Stimulated activated CD8-positive, alpha-beta memory T cell treated with anti-CD3 and anti-CD28 coated beads, Interleukin-12 subunit alpha, Interleukin-12 subunit beta, amount 100 ng/mL, for 24 hours (primary cell): ENCODE results near the gene HOXB3.

Experiments
- DNase-seq: peaks from one replicate; pipeline ENCODE4 v3.0.0-alpha.2; 2020; ENCODE audit errors: extremely low read depth

Gene HOXB3

GRCh38 chr17:48625495-48626244 is 35.6 kb upstream of the HOXB3 start:
- DNase-seq = no peak

- DNase-seq = no peak
Measured at GRCh38 chr17:48624544-48625494, 34.8 kb upstream of the HOXB3 start.

GRCh38 chr17:48624118-48624517 is 34.1 kb upstream of the HOXB3 start:
- DNase-seq = no peak

GRCh38 chr17:48623583-48623982 is 33.5 kb upstream of the HOXB3 start:
- DNase-seq = no peak

GRCh38 chr17:48622857-48623256 is 32.8 kb upstream of the HOXB3 start:
- no peak for DNase-seq

GRCh38 chr17:48621410-48622392 is 31.7 kb upstream of the HOXB3 start:
- DNase-seq = no peak

GRCh38 chr17:48620461-48621139 is 30.6 kb upstream of the HOXB3 start:
- no peak for DNase-seq

GRCh38 chr17:48619826-48620449 is 29.9 kb upstream of the HOXB3 start:
- DNase-seq = no peak

GRCh38 chr17:48618256-48618896 is 28.3 kb upstream of the HOXB3 start:
- no peak for DNase-seq

- DNase-seq = no peak
Measured at GRCh38 chr17:48617471-48618255, 27.6 kb upstream of the HOXB3 start.

- no peak for DNase-seq
Measured at GRCh38 chr17:48616717-48617470, 26.9 kb upstream of the HOXB3 start.

GRCh38 chr17:48615963-48616716 is 26.1 kb upstream of the HOXB3 start:
- no peak for DNase-seq

GRCh38 chr17:48615047-48615962 is 25.3 kb upstream of the HOXB3 start, which contains the start of gene HOXB8:
HOXB8 (minus strand) TSS chr17:48615292; CDS start chr17:48614704, 588 bp downstream.
- DNase-seq = no peak

- no peak for DNase-seq
Measured at GRCh38 chr17:48613862-48614694, 24.0 kb upstream of the HOXB3 start.

- no peak for DNase-seq
Measured at GRCh38 chr17:48612854-48613691, 23.0 kb upstream of the HOXB3 start.
